Pancreas (tissue), 10 donors: ENCODE measurements around the gene CCDC192. TPM values are rescaled to one million over a fixed set of nuclear protein-coding genes. Genes with fewer than 3 reads are reported as not detected.

Source experiments
- ATAC-seq, 4 donors: fragments of 200-7000 bp; cut with Tn5 transposase; one replicate each; pipeline versions ENCODE4 v1.8.0 to v1.9.1; 2020; ENCODE audit warnings: mild to moderate bottlenecking in 4 of 4, moderate library complexity in 4 of 4
- DNase-seq, 6 donors: peaks; one replicate each; pipeline ENCODE4 v3.0.0-alpha.2; 2020
- FAIRE-seq: peaks from 2 replicates; lab custom pipeline; 2012; peaks lifted over from hg19 to GRCh38; lab: Jason Lieb, UNC
- H3K27ac ChIP-seq, 4 donors: fragments of 200-600 bp; sonication (generic); 1 replicate in 3 of 4; 2 replicates in 1 of 4; pipeline versions ENCODE4 v1.5.0 to v1.8.0; 2020
- H3K27me3 ChIP-seq, 4 donors: fragments of 200-600 bp; one replicate each; pipeline ENCODE4 v1.8.0; 2021
- H3K36me3 ChIP-seq, 3 donors: fragments of 200-600 bp; sonication (generic) in 1 of 3; one replicate each; pipeline versions ENCODE4 v1.5.0 to v1.8.0; 2020 to 2021
- H3K4me1 ChIP-seq, 3 donors: fragments of 200-600 bp; one replicate each; pipeline ENCODE4 v1.8.0; 2021
- H3K4me3 ChIP-seq, 4 donors: fragments of 200-600 bp; sonication (generic) in 2 of 4; one replicate each; pipeline versions ENCODE4 v1.5.0 to v1.8.0; 2020 to 2021
- H3K9me3 ChIP-seq, 4 donors: fragments of 200-600 bp; one replicate each; pipeline ENCODE4 v1.8.0; 2021
- CTCF ChIP-seq, 4 donors: fragments of 200-600 bp; sonication (generic) in 3 of 4; IDR thresholded peaks; one replicate each; pipeline versions ENCODE4 v1.5.0 to v1.8.0; 2021; ENCODE audit warnings: antibody characterized with exemption in 4 of 4
- WGBS, 2 donors: extraction: QIAGEN DNeasy Blood & Tissue Kit; methylation state at CpG; one replicate each; pipeline ENCODE4 v1.1.7; 2013; 5-methylcytosine and 5-hydroxymethylcytosine counted together
- intact Hi-C, 3 donors: fragments of 100-400 bp; cut with DNase I; formaldehyde crosslinking; loops; one replicate each; pipeline versions ENCODE4 v1.11.1 to v1.14.2; 2022
- polyA plus RNA-seq, 2 donors: library from polyadenylated mRNA; stranded (reverse); fragments of 200-250 nt; gene quantifications; one replicate each; pipeline ENCODE4 v1.2.3, GENCODE V29; 2013
- total RNA-seq, 6 donors: library from RNA; stranded (reverse); fragmentation: NEBNext Ultra II Directional in 4 of 6; extraction: Animal tissue kit (Norgen Biotek cat#: 25700) in 4 of 6; gene quantifications; one replicate each; pipeline versions ENCODE4 v1.2.1 to v1.2.4, GENCODE V29; 2021 to 2023
- donor health status: healthy with polysubstance abuse.
- donor health status: DM: no; HTN: no; CAD: no; lungs with moderate emphysema.
- donor health status: DM: no; HTN: no; CAD: no.
- donor health status: control.
- donor health status: control.
- donor health status: Bipolar disorder and iron deficiency.
- donor health status: DM: yes; HTN: yes; CAD: no.
- donor health status: DM: no; HTN: no; CAD: no.
- donor health status: DM: no; HTN: no; CAD: no.
- donor health status: DM: yes; HTN: yes; CAD: no.

Gene CCDC192, protein sequence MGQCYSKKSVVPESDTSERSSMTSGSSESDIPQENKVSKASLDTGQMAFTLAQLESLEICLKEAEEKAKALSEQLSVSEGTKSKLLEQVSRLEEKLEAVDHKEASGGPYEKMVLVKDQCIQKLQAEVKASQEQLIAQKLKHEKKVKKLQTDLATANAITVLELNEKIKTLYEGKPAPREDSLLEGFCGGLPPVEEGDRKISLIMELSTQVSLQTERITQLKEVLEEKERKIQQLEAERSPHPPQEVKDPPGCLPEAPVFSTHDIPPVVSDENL
- not detected for total RNA-seq
- not detected for polyA plus RNA-seq

DNA sequence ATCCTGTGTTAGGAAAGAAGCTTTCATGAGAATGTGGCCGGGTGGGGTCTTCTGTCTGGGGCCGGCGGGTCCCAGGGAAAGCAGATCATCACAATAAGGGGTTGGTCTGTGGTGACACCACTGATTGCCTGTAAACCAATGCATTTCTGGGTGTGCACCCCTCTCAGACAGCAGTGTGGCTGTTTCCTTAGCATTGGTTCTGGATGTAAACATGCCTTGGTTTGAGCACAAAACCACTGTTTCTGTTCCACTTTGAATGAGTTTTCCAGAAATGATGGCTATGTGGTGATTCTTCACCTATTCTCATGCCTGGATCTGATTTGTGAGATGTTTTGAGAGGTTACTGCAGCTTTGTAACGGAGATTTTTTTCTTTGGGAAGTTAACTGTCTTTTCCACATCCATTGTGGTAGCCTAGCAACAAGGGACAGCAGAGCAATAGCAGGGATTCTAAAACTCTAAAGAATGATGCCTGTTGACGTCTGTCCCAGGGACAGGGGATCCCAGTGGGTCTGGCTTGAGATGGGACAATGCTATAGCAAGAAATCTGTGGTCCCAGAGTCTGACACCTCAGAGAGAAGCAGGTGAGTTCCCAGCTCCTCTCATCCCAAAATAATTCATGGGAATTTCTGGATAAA is at the start of gene CCDC192:
TSS of gene CCDC192 (plus strand) at position 466 of the 636 bp plus-strand sequence. CDS start at position 521, 55 bp downstream.
- Histone ChIP-seq H3K4me3 (no peak within 1 kb of the TSS), H3K36me3 (no peaks in the 10 kb centered on the region), H3K27ac (no peak within 1 kb of the TSS), H3K27me3 (no peaks in the 10 kb centered on the region), H3K4me1 (no peaks in the 10 kb centered on the region), H3K9me3 (no peaks in the 10 kb centered on the region)
- WGBS, 2 donors: 70 to 86% methylated on average over 5 of the region's 5 CpGs
- ATAC-seq (no peak), DNase-seq (no peak), FAIRE-seq (no peak)
- no peak for TF ChIP-seq CTCF (IDR thresholded peaks at IDR 0.05)
- intact Hi-C loops: no loop called here

DNA sequence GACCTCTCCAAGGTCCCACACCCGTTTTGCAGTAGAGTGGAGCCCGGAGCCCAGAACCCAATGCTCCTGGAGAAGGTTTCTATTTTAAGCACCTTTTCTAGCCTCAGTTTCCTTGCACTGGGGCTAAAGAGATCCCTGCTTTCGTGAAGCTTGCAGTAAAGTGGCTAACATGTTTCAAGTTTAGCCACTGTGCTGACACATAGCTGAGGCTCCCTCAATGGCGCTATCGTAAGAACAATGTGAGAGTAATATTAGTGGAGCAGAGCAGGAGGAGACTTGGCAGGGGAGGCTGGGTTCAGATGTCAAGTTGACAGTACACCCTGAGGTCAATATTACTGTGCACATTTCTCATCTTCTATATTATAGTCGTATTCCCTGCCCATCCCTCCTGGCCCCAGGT is 46.4 kb upstream of the CCDC192 start:
- Histone ChIP-seq H3K4me3 (no peak overlapping the region), H3K36me3 (no peaks in the 10 kb centered on the region), H3K27me3 (no peaks in the 10 kb centered on the region), H3K27ac (no peak overlapping the region), H3K4me1 (no peaks in the 10 kb centered on the region), H3K9me3 (no peaks in the 10 kb centered on the region)
- no peak for DNase-seq
- no peak for ATAC-seq
- WGBS, 2 donors: 79 to 83% methylated on average over 6 of the region's 6 CpGs
- TF ChIP-seq CTCF (IDR thresholded peaks at IDR 0.05): no peak
- intact Hi-C loops: no loop called here
- FAIRE-seq: no peak

DNA sequence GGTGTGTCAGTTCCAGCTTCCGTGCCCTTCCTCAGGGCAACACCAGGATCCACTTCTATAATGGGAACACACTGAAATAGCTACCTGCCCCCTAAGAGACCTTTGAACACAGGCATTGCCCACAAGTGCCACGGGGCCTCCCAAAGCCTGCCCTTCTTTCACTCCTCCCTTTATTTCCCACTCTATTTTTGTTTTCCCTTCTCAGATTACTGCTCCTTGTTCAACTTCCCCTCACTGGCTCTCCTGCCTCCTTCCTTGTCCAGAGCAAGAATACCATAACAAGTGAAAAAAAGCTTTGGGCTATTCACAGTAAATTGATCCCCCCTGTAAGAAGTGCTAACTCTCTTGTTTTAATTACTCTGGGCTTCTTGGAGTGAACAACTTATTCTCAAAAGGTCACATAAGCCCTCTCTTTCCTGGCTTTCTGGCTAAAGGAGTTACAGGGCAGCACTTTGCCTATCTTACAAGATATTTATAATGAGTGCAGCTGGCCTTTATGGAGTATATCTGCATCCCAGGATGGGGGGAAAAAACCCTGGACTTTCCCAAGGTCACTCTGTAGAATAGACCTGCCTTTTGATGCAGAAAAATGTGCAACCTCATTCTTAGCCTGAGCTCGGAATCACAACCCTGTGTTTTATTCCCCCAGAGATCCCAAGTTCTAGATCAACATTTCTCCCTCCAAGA is 43.0 kb upstream of the CCDC192 start:
- Histone ChIP-seq H3K36me3 (no peaks in the 10 kb centered on the region), H3K27ac (no peak overlapping the region), H3K9me3 (no peaks in the 10 kb centered on the region), H3K4me1 (no peaks in the 10 kb centered on the region), H3K4me3 (no peak overlapping the region), H3K27me3 (no peaks in the 10 kb centered on the region)
- FAIRE-seq (no peak), DNase-seq (no peak), ATAC-seq (no peak)
- WGBS, 2 donors: 64 to 79% methylated on average over 3 of the region's 3 CpGs
- TF ChIP-seq CTCF (IDR thresholded peaks at IDR 0.05): no peak
- intact Hi-C loops: no loop called here

DNA sequence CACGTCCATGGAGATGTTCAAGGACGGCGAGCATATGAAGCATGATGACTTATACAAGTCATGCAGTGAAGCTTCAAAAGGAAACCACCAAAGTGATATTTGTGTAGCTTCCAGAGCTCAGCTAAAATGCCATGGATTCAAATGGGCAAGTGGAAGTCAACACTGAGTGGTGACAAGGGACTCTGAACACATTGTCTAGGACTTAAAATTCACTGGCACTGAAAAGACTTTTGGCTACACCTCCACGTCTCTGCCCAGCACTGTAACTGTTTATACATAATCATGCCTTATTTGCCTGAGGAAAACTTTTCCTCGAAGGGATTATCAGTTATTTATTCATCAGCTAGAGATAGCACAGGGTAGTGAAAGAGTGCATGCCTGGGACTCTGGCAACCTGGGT is 39.1 kb upstream of the CCDC192 start:
- Histone ChIP-seq H3K36me3 (no peaks in the 10 kb centered on the region), H3K9me3 (no peaks in the 10 kb centered on the region), H3K27ac (no peak overlapping the region), H3K4me1 (peaks cover 0 to 7% (median 6%) of the 10 kb centered on the region in 3 donors), H3K27me3 (no peaks in the 10 kb centered on the region), H3K4me3 (no peak overlapping the region)
- FAIRE-seq (no peak), ATAC-seq (no peak), DNase-seq (no peak)
- no peak for TF ChIP-seq CTCF (IDR thresholded peaks at IDR 0.05)
- intact Hi-C loops: no loop called here
- WGBS, 2 donors: 62 to 63% methylated on average over 5 of the region's 5 CpGs
